ENCODE data around the gene IQCH.

DNA sequence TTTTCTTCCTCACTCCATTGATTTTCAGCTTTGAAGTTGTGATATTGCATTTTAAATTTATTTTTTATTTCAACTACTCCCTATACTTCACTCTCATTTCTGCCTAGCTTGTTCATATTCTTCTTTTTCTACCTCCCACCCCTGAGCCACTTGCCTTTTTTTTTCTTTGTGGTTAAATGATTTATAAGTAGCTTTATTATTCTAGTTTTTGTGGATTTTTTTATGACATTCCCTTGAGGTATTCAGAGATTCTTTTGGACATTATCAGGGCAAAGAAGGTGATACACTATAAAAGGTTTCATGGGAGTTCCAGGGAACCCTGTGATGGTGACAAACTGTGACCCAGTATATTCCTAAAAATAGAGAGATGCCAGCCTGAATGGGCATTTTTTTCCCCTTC, 269.6 kb downstream of the IQCH start:
- no peak for TF ChIP-seq GATA2 (IDR thresholded peaks at IDR 0.05; ENCODE audit: low read depth, low read length)
- TF ChIP-seq GATA3 (IDR thresholded peaks at IDR 0.05; ENCODE audit: low read depth, low read length) = no peak

Data from SH-SY5Y (cell line).